Fibroblast of lung (primary cell): ENCODE data around the gene WDR81. TPM values are rescaled to one million over a fixed set of nuclear protein-coding genes. Genes with fewer than 3 reads are reported as not detected.
A peak's percentile ranks its signal among the peaks of the same experiment; 100 is the strongest.

ENCODE experiments used
- DNase-seq, 2 donors: peaks; one replicate each; pipeline versions ENCODE4 v3.0.0 to v3.0.0-alpha.2; 2010; ENCODE audit warnings: low read depth in 2 of 2
- H2AFZ ChIP-seq: 2 replicates; pipeline ENCODE4 v1.5.1; 2012; ENCODE audit warnings: low read length, control low read depth, inconsistent platforms
- H3K27ac ChIP-seq: 2 replicates; pipeline ENCODE4 v1.5.1; 2011; ENCODE audit warnings: low read length, control low read depth; ENCODE audit not compliant: insufficient read depth
- H3K27me3 ChIP-seq: 2 replicates; pipeline ENCODE4 v1.5.1; 2011; ENCODE audit warnings: mild to moderate bottlenecking, low read length; ENCODE audit not compliant: control insufficient read depth, insufficient read depth
- H3K36me3 ChIP-seq: 2 replicates; pipeline ENCODE4 v1.5.1; 2011; ENCODE audit warnings: low read length; ENCODE audit not compliant: control insufficient read depth, insufficient read depth
- H3K4me1 ChIP-seq: 2 replicates; pipeline ENCODE4 v1.5.1; 2011; ENCODE audit warnings: low read length; ENCODE audit not compliant: control insufficient read depth, insufficient read depth; ENCODE audit errors: extremely low read depth
- H3K4me2 ChIP-seq: 2 replicates; pipeline ENCODE4 v1.5.1; 2011; ENCODE audit warnings: low read length, control low read depth; ENCODE audit not compliant: insufficient read depth; ENCODE audit errors: extremely low read depth
- H3K4me3 ChIP-seq, 4 experiments: fragments of 200-600 bp in 1 of 4; sonication (generic) in 1 of 4; replicated peaks in 1 of 4; 2 replicates each; pipeline ENCODE4 v1.5.1; 2011 to 2016; ENCODE audit warnings: low read length in 4 of 4, low read depth in 3 of 4, mild to moderate bottlenecking in 3 of 4, control low read depth in 2 of 4, inconsistent platforms in 1 of 4, mixed read lengths in 1 of 4; ENCODE audit not compliant: insufficient read depth in 1 of 4; ENCODE audit errors: control extremely low read depth in 1 of 4
- H3K79me2 ChIP-seq: 2 replicates; pipeline ENCODE4 v1.5.1; 2012; ENCODE audit warnings: mild to moderate bottlenecking, low read length, inconsistent platforms; ENCODE audit not compliant: control insufficient read depth, insufficient read depth
- H3K9ac ChIP-seq: 2 replicates; pipeline ENCODE4 v1.5.1; 2011; ENCODE audit warnings: mild to moderate bottlenecking, low read length, control low read depth; ENCODE audit not compliant: insufficient read depth
- H3K9me3 ChIP-seq: 2 replicates; pipeline ENCODE4 v1.5.1; 2012; ENCODE audit warnings: low read depth, low read length; ENCODE audit not compliant: control insufficient read depth, insufficient read depth
- H4K20me1 ChIP-seq: 2 replicates; pipeline ENCODE4 v1.5.1; 2011; ENCODE audit warnings: low read length; ENCODE audit not compliant: control insufficient read depth, insufficient read depth; ENCODE audit errors: extremely low read depth
- EZH2 ChIP-seq: IDR thresholded peaks from 2 replicates; pipeline ENCODE4 v1.5.1; 2012; ENCODE audit warnings: low read length, control low read depth, mild to moderate bottlenecking; ENCODE audit errors: missing control alignments
- polyA plus RNA-seq, 2 donors: library from polyadenylated mRNA; depleted of rRNA in 1 of 2; stranded (reverse) in 1 of 2; unstranded in 1 of 2; fragments of >200 nt; gene quantifications; 2 replicates each; pipeline ENCODE4 v1.2.1, GENCODE V29; 2011 to 2012; ENCODE audit warnings: missing spikeins in 1 of 2
- total RNA-seq: library from RNA; depleted of rRNA; stranded (reverse); fragments of >200 nt; gene quantifications from 2 replicates; pipeline ENCODE4 v1.2.1, GENCODE V29; 2014
- TF ChIP-seq, protein P1 (sequence below), 2 donors: IDR thresholded peaks in 1 of 2; conservative IDR thresholded peaks in 1 of 2; 1 replicate in 1 of 2; 2 replicates in 1 of 2; pipeline ENCODE4 v1.5.1; 2011 to 2012; ENCODE audit warnings: low read length in 2 of 2, control low read depth in 1 of 2, inconsistent platforms in 1 of 2, low read depth in 1 of 2, mild to moderate bottlenecking in 1 of 2

The WDR81 gene
- total and polyA plus RNA-seq, 2 donors (not counting 1 experiment from before 2014, with no cell fraction given): 5.4 to 31.5 TPM

DNA sequence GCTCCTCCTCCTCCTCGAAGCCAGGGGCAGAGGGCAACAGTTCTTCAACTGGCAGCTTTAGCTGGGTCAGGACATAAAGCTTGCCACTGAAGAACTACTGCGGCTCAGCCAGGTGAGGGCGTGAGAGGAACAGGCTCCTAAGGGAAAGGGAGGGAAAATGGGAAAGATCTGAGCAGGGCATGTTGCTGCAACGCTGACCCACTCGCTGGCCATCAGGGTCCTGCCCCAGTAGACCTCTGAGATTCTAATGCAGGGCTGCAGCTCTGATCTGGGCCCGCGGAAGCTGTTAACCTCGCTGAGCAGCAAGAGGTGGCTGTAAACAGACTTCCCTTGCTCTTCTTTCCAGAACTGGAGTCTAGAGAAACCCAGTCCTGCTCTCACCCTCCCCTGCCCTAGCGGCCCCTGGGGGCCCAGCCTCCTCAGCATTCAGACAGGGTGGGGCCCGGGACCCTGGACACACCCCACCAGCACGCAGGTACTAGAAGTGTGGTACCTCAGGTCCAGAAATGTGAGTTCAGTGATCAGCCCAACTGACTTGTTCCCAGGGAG, 10.6 kb upstream of the WDR81 start:
- no peak for TF ChIP-seq EZH2
- TF ChIP-seq, protein P1, sequence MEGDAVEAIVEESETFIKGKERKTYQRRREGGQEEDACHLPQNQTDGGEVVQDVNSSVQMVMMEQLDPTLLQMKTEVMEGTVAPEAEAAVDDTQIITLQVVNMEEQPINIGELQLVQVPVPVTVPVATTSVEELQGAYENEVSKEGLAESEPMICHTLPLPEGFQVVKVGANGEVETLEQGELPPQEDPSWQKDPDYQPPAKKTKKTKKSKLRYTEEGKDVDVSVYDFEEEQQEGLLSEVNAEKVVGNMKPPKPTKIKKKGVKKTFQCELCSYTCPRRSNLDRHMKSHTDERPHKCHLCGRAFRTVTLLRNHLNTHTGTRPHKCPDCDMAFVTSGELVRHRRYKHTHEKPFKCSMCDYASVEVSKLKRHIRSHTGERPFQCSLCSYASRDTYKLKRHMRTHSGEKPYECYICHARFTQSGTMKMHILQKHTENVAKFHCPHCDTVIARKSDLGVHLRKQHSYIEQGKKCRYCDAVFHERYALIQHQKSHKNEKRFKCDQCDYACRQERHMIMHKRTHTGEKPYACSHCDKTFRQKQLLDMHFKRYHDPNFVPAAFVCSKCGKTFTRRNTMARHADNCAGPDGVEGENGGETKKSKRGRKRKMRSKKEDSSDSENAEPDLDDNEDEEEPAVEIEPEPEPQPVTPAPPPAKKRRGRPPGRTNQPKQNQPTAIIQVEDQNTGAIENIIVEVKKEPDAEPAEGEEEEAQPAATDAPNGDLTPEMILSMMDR (conservative IDR thresholded peaks at IDR 0.05 in 1 of 2, IDR thresholded peaks at IDR 0.05 in 1 of 2; ENCODE audit: low read depth in 1 of 2, low read length in 2 of 2): peak in 1 of 2 donors; percentile 47
- H3K36me3 ChIP-seq: peaks cover 25% of the 10 kb centered on the region
- H3K27me3 ChIP-seq: no peaks in the 10 kb centered on the region
- no peaks in the 10 kb centered on the region for H3K9me3 ChIP-seq
- DNase-seq: peak; percentile 24 to 55
- peak overlapping the region; percentile 92 for H3K4me2 ChIP-seq
- H3K4me1 ChIP-seq: peaks cover 30% of the 10 kb centered on the region
- peaks cover 41% of the 10 kb centered on the region for H3K79me2 ChIP-seq
- peak overlapping the region; percentile 87 for H3K9ac ChIP-seq
- H4K20me1 ChIP-seq: peaks cover 12% of the 10 kb centered on the region
- H2AFZ ChIP-seq: no peak overlapping the region
- peak overlapping the region; percentile 72 to 98 (median 90) for H3K4me3 ChIP-seq
- H3K27ac ChIP-seq: peak overlapping the region; percentile 99

DNA sequence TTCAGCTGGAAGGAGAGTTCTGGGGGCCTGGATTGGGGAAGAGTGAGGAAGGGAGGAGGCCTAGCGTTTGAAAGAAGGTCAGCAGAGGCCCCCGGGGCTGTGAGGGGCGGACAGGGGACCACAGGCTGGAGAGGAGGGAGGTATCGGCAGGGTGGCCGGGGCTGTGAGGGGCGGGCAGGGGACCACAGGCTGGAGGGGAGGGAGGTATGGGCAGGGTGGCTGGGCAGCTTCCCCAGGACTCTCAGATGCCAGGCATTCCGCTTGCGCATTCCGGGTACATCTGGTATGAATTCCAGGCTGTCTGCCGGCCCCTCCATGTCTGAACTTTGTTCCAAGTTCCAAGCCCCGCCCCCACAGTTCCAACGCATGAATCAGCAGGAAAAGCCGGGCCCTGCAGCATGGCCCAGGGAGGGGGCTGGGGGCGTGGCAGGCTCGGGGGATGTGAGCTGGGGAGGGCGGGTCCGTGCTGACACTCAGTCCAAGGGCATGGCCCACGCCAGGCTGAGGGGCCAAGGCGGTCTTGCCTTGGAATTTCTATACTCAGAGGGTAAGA, 10.0 kb upstream of the WDR81 start:
- Histone ChIP-seq H2AFZ (no peak overlapping the region), H3K27ac (peak overlapping the region; percentile 99), H3K9me3 (no peaks in the 10 kb centered on the region), H3K4me1 (peaks cover 30% of the 10 kb centered on the region), H3K79me2 (peaks cover 41% of the 10 kb centered on the region), H3K27me3 (no peaks in the 10 kb centered on the region), H3K36me3 (peaks cover 25% of the 10 kb centered on the region), H3K4me3 (peak overlapping the region; percentile 78 to 98 (median 90)), H3K9ac (peak overlapping the region; percentile 99), H3K4me2 (peak overlapping the region; percentile 92), H4K20me1 (peaks cover 12% of the 10 kb centered on the region)
- TF ChIP-seq, protein P1 (conservative IDR thresholded peaks at IDR 0.05 in 1 of 2, IDR thresholded peaks at IDR 0.05 in 1 of 2; ENCODE audit: low read depth in 1 of 2, low read length in 2 of 2): no peak
- TF ChIP-seq EZH2: no peak
- DNase-seq: peak; percentile 97

DNA sequence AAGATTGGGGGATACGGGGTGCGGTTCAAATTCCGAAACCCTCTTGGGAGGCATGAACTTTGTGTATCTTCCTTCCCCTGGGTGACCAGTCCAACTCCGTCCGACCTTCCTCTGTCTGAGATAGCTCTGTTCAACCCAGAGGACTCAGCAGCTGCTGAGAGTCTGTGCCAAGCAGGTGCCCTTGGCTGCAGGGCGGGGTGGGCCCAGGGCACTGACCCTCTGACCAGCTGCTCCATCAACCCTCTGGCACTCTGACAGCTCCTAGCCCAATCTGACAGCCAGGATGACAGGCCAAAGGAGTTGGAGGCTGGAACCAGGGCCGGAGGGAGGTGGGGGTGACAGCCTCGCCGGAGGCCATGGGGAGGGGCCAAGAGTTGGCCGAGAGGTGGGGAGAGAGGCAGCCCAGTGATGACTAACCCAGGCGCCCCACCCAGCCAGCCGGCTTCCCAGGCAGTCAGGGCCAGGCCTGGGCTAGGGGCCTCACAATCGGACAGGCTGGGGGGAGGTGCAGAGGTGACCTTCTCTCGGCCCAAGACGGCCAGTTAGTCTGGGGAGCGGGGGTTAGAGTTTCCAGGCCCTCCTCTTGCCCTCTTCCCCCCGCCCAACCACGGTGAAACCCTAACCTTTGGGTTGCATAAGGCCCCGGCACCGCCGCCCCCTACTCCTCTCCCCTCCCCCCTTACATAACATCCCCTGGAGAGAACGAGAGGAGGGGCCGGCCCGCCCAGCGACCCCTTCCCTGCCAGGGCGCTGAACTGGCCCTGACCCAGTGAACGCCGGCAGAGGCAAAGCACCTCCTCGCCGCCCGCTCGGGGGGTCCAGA, 9.3 kb upstream of the WDR81 start:
- H3K79me2 ChIP-seq: peaks cover 41% of the 10 kb centered on the region
- peak overlapping the region; percentile 99 for H3K27ac ChIP-seq
- no peak overlapping the region for H2AFZ ChIP-seq
- peak; percentile 87 to 95 for DNase-seq
- H3K27me3 ChIP-seq: no peaks in the 10 kb centered on the region
- TF ChIP-seq EZH2: no peak
- TF ChIP-seq, protein P1 (conservative IDR thresholded peaks at IDR 0.05 in 1 of 2, IDR thresholded peaks at IDR 0.05 in 1 of 2; ENCODE audit: low read depth in 1 of 2, low read length in 2 of 2): no peak
- H3K9me3 ChIP-seq: no peaks in the 10 kb centered on the region
- H3K4me1 ChIP-seq: peaks cover 30% of the 10 kb centered on the region
- peaks cover 25% of the 10 kb centered on the region for H3K36me3 ChIP-seq
- peak overlapping the region; percentile 69 for H3K4me2 ChIP-seq
- H3K4me3 ChIP-seq: peak overlapping the region; percentile 78 to 98 (median 84)
- H4K20me1 ChIP-seq: peaks cover 12% of the 10 kb centered on the region
- H3K9ac ChIP-seq: peak overlapping the region; percentile 99
